Measurements from ENCODE around the gene CD177. TPM values are rescaled to one million over a fixed set of nuclear protein-coding genes. Genes with fewer than 3 reads are reported as not detected.
"Not testable (repeated sequence)": the region's sequence is repeated elsewhere in the genome, so short reads cannot be mapped to it uniquely, and the experiment has no call there.

The CD177 gene
- total RNA-seq, 4 donors from 2014 or later = 0.24 to 1.3 (median 1.1) TPM; not detected in 1

DNA sequence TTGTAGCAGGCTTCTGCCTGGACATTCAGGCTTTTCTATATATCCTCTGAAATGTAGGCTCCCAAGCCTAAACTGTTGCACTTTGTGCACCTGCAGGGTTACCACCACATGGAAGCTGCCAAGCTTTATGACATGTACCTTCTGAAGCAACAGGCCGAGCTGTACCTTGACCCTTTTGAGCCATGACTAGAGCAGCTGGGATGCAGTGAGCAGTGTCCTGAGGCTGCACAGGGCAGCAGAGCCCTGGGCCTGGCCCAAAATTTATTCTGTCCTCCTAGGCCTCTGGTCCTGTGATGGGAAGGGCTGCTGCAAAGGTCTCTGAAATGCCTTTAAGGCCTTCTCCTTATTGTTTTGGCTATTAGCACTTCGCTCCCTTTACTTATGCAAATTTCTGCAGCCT is 23.5 kb upstream of the CD177 start:
- Histone ChIP-seq H3K27me3 (no peaks in the 10 kb centered on the region), H3K9me3 (no peaks in the 10 kb centered on the region), H3K4me1 (no peaks in the 10 kb centered on the region), H3K36me3 (no peaks in the 10 kb centered on the region), H3K27ac (no peak overlapping the region), H3K4me3 (no peak overlapping the region)
- intact Hi-C loops (cut with DNase I; ENCODE audit: low total_unique reads) = no loop called here
- no peak for TF ChIP-seq POLR2A (IDR thresholded peaks at IDR 0.05)
- DNase-seq = no peak

DNA sequence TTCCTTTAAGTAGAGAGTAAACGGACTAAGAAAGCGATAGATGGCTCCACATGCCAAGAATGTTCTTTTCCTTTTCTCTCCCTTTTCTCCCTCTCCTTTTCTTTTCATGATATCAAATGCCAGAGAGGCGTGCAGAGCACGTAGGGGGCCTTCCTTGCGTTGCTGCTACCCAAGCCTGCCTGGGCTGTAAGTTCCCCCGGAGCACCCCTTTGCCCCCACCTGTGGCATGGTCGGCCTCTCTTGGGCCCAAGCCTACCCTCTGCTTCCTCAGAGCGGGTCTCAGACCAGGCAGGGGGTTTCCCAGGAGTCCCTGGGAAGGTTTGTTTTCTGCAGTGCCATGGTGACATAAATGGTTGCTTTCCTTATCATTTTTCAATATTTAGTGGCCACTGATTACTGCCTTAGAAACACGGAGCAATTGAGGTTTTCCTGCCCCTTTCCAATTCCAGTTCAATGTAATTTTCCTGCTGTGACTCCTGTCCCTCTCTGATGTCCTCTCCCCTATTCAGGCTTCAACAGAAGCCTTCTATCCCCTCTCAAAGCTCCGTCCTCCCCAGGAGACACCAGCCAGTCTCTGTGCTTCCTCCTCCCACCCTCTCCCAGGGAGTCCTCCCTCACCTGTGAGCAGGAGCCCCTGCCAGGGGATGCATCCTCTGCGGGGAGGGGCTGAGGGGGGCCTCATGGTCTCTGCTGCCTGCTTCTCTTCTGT is 22.6 kb upstream of the CD177 start:
- intact Hi-C loops (cut with DNase I; ENCODE audit: low total_unique reads) = no loop called here

DNA sequence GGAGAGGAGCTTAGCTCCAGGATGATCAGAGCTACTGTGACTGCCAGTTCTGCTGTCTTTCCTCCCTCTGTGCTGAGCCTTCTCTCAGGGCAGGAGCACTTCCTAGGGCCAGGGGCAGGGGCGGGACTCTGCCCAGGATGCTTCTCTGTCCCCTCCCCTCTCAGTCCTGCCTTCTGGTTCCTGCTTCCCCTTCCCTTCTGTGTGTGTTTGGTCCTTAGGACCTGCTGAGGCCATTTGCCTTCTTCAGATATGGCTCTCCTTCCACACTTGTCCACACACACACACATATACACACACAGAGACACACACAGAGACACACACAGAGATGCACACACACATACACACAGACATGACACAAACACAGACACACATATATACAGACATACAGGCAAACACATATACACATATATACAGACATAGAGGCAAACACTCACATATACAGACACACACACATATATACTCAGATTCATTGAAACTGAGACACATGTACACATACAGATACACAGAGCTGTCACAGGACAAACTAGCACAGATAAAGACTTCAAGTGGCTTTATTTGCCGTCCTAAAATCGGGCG is 22.0 kb upstream of the CD177 start:
- Histone ChIP-seq H3K4me1 (no peaks in the 10 kb centered on the region), H3K36me3 (no peaks in the 10 kb centered on the region), H3K9me3 (no peaks in the 10 kb centered on the region), H3K27ac (no peak overlapping the region), H3K4me3 (no peak overlapping the region), H3K27me3 (no peaks in the 10 kb centered on the region)
- no peak for TF ChIP-seq POLR2A (IDR thresholded peaks at IDR 0.05)
- TF ChIP-seq, protein P1, sequence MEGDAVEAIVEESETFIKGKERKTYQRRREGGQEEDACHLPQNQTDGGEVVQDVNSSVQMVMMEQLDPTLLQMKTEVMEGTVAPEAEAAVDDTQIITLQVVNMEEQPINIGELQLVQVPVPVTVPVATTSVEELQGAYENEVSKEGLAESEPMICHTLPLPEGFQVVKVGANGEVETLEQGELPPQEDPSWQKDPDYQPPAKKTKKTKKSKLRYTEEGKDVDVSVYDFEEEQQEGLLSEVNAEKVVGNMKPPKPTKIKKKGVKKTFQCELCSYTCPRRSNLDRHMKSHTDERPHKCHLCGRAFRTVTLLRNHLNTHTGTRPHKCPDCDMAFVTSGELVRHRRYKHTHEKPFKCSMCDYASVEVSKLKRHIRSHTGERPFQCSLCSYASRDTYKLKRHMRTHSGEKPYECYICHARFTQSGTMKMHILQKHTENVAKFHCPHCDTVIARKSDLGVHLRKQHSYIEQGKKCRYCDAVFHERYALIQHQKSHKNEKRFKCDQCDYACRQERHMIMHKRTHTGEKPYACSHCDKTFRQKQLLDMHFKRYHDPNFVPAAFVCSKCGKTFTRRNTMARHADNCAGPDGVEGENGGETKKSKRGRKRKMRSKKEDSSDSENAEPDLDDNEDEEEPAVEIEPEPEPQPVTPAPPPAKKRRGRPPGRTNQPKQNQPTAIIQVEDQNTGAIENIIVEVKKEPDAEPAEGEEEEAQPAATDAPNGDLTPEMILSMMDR (IDR thresholded peaks at IDR 0.05) = no peak
- no peak for DNase-seq
- intact Hi-C loops (cut with DNase I; ENCODE audit: low total_unique reads) = no loop called here

More for the DNA sequence above, 22.6 kb upstream of the CD177 start:
- H3K36me3 ChIP-seq = no peaks in the 10 kb centered on the region
- no peak overlapping the region for H3K4me3 ChIP-seq
- no peaks in the 10 kb centered on the region for H3K27me3 ChIP-seq
- TF ChIP-seq POLR2A (IDR thresholded peaks at IDR 0.05) = no peak
- TF ChIP-seq, protein P1 (IDR thresholded peaks at IDR 0.05) = no peak
- H3K9me3 ChIP-seq = no peaks in the 10 kb centered on the region
- no peak for DNase-seq
- H3K4me1 ChIP-seq = no peaks in the 10 kb centered on the region
- H3K27ac ChIP-seq = no peak overlapping the region

DNA sequence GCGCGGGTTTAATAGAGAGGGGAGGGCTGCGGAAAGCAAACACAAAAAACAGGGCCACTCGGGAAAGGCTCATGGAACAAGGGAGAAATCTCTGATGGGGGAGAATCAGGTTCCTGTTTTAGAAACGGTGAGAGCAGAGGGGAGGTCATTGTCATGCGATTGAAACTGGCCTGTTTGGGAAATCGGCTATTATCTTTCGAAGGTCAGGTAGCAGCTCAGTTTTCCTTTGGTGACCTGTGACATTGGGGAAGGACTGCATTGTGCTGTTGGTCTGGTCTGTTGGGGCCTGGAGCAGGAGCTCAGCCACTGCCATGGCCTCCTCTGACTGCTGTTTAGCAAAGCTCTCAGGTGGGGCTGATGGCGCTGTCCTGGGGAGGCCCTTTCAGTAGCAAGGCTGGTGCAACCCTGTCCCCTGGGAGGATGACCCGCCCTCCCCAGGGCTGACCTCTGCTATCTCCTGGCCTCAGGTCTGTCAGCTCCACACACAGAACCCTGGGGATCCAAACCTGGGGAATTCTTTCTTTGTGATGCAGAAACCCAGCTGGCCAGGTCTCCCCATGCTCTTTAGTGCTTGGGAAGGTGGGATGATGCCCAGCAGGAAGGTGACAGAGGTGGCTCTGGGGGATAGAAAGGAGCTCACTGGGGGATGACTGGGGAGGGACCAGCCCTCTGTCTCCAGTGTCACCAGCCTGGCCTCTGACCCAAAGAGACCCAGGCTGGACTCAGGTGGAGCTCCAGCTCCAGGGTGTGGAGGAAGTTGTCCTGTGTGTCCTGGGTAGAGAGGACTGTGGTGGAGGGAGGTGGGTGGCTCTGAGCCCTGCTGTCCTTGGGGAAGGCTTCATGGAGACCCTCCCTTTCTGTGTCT is 21.2 kb upstream of the CD177 start:
- Histone ChIP-seq H3K4me3 (no peak overlapping the region), H3K9me3 (no peaks in the 10 kb centered on the region), H3K27me3 (no peaks in the 10 kb centered on the region), H3K36me3 (no peaks in the 10 kb centered on the region), H3K4me1 (no peaks in the 10 kb centered on the region), H3K27ac (no peak overlapping the region)
- intact Hi-C loops (cut with DNase I; ENCODE audit: low total_unique reads) = no loop called here
- TF ChIP-seq, protein P1 (IDR thresholded peaks at IDR 0.05) = no peak
- TF ChIP-seq POLR2A (IDR thresholded peaks at IDR 0.05) = no peak
- no peak for DNase-seq

DNA sequence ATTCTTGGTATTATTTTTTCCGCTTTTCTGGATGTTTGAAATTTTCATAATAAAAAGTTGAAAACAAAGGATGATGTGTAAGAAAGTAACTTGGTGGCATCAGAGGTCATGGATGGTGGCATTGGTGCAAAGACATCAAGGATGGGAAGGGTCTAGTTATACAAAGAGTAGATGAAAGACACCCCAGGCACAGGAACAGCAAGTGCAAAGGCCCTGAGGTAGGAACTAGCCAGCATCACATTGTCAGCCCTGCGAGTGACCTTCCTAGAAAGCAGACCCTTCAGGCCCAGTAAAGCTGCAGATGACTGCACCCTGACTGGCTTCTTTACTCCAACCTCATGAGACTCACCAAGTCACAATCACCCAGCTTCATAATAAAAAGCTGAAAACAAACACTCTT is 17.0 kb upstream of the CD177 start:
- H3K4me1 ChIP-seq; H3K27me3 ChIP-seq; H3K9me3 ChIP-seq; DNase-seq; H3K27ac ChIP-seq; intact Hi-C loops (cut with DNase I; ENCODE audit: low total_unique reads); H3K36me3 ChIP-seq; H3K4me3 ChIP-seq: not testable (repeated sequence)

DNA sequence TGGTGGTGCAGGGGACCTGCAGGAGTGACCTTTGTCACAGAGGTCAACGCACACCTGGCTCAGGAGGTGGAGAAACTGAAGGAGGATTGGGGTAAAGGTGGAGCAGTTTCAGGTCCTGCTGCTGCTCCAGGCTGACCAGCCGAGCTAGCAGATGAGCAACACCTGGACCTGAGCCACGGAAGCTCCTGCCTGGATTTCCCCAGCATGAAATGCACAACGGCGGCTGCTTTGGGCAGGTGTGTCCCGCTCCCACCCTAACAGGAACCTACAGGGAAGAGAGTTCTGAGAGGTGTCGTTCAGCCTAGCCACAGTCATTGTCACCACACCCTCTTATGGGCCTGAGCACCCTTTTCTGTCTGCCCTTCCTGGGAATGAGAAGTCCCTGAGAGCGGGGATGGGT is 15.7 kb upstream of the CD177 start:
- Histone ChIP-seq H3K27ac (no peak overlapping the region), H3K36me3 (no peaks in the 10 kb centered on the region), H3K27me3 (no peaks in the 10 kb centered on the region), H3K9me3 (no peaks in the 10 kb centered on the region), H3K4me3 (no peak overlapping the region), H3K4me1 (no peaks in the 10 kb centered on the region)
- DNase-seq = no peak
- intact Hi-C loops (cut with DNase I; ENCODE audit: low total_unique reads) = no loop called here
- TF ChIP-seq, protein P1 (IDR thresholded peaks at IDR 0.05) = no peak

Measured in uterus (tissue), 4 donors.